Heart right ventricle (tissue), 16 donors: ENCODE measurements around the gene CREG2. TPM values are rescaled to one million over a fixed set of nuclear protein-coding genes. Genes with fewer than 3 reads are reported as not detected.

Experiments
- ATAC-seq, 8 donors: fragments of 200-7000 bp; cut with Tn5 transposase; one replicate each; pipeline ENCODE4 v1.9.1; 2020; ENCODE audit warnings: mild to moderate bottlenecking in 8 of 8, moderate library complexity in 8 of 8, moderate number of reproducible peaks in 1 of 8
- DNase-seq, 2 donors: peaks; one replicate each; pipeline ENCODE4 v3.0.0-alpha.2; 2020
- H3K27ac ChIP-seq, 10 donors: fragments of 200-600 bp; sonication (generic) in 2 of 10; one replicate each; pipeline versions ENCODE4 v1.5.0 to v1.8.0; 2020 to 2022; ENCODE audit warnings: mild to moderate bottlenecking in 3 of 10
- H3K27me3 ChIP-seq, 7 donors: fragments of 200-600 bp; one replicate each; pipeline ENCODE4 v1.8.0; 2021 to 2022; ENCODE audit warnings: mild to moderate bottlenecking in 2 of 7
- H3K36me3 ChIP-seq, 9 donors: fragments of 200-600 bp; sonication (generic) in 1 of 9; one replicate each; pipeline versions ENCODE4 v1.5.0 to v1.8.0; 2020 to 2022; ENCODE audit warnings: mild to moderate bottlenecking in 2 of 9
- H3K4me1 ChIP-seq, 9 donors: fragments of 200-600 bp; sonication (generic) in 1 of 9; one replicate each; pipeline versions ENCODE4 v1.5.0 to v1.8.0; 2020 to 2022; ENCODE audit warnings: mild to moderate bottlenecking in 4 of 9
- H3K4me3 ChIP-seq, 10 donors: fragments of 200-600 bp; sonication (generic) in 2 of 10; one replicate each; pipeline versions ENCODE4 v1.5.0 to v1.8.0; 2020 to 2022; ENCODE audit warnings: mild to moderate bottlenecking in 7 of 10, moderate library complexity in 2 of 10
- H3K9me3 ChIP-seq, 11 donors: fragments of 200-600 bp in 10 of 11; sonication (generic) in 2 of 11; one replicate each; pipeline versions ENCODE4 v1.5.0 to v1.8.0; 2013 to 2022; ENCODE audit warnings: mild to moderate bottlenecking in 2 of 11, control low read depth in 1 of 11, moderate library complexity in 1 of 11
- WGBS, 2 donors: extraction: QIAGEN DNeasy Blood & Tissue Kit; methylation state at CpG; one replicate each; pipeline ENCODE4 v1.1.7; 2013; ENCODE audit warnings: inconsistent platforms in 1 of 2; 5-methylcytosine and 5-hydroxymethylcytosine counted together
- intact Hi-C, 10 donors: fragments of 100-400 bp; cut with DNase I; formaldehyde crosslinking; loops; one replicate each; pipeline versions ENCODE4 v1.11.1 to v1.14.2; 2022
- polyA plus RNA-seq, 2 donors: library from polyadenylated mRNA; stranded (reverse); fragments of 200-250 nt; gene quantifications; one replicate each; pipeline ENCODE4 v1.2.3, GENCODE V29; 2013
- total RNA-seq, 10 donors: library from RNA; stranded (reverse); fragmentation: NEBNext Ultra II Directional in 3 of 10; extraction: Animal tissue kit (Norgen Biotek cat#: 25700) in 3 of 10; gene quantifications; one replicate each; pipeline versions ENCODE4 v1.2.1 to v1.2.4, GENCODE V29; 2021 to 2023
- TF ChIP-seq, protein P1 (sequence below), 9 donors: fragments of 200-600 bp; sonication (generic) in 2 of 9; IDR thresholded peaks; one replicate each; pipeline versions ENCODE4 v1.5.0 to v1.8.0; 2021 to 2022; ENCODE audit warnings: antibody characterized with exemption in 9 of 9, mild to moderate bottlenecking in 5 of 9, moderate library complexity in 1 of 9
- donor health status: Arrhythmogenic right ventricular cardiomyopathy.
- donor health status: ischemic (EF 13 %, LVEDD 7.1; RV severe dilation, severe dysfunction).
- donor health status: healthy with polysubstance abuse.
- donor health status: DM: no; HTN: yes; CAD: no.
- donor health status: DM: no; HTN: no; CAD: no.
- donor health status: ischemic (EF 25% LVEDD 6.9; RV normal size, moderate dysfunction).
- donor health status: ischemic (EF 25% LVEDD 5.7; RV mildly dilated, moderate dysfunction).
- donor health status: healthy.
- donor health status: DM: yes; HTN: yes; CAD: no.
- donor health status: Ischemic cardiomyopathy.
- donor health status: ischemic (EF 35%, LVEDD 5.7; RV mildly dilated, moderate dysfunction).
- donor health status: nonischemic (EF 11% LVEDD 7.7; RV severe dilation, severe dysfunction).
- donor health status: DM: yes; HTN: yes; CAD: no.
- donor health status: PGD.
- donor health status: ischemic (EF 29% LVEDD 5.4; RV normal size, mild dysfunction).
- donor health status: nonischemic (EF 23%, LVEDD 6.1; RV moderate dilation, normal function).

The CREG2 gene
- total and polyA plus RNA-seq, 12 donors: 0.24 to 1.4 (median 0.70) TPM; not detected in 5

GRCh38 chr2:101383016-101383541 is 4.2 kb downstream of the CREG2 start:
- Histone ChIP-seq H3K4me1 (peaks cover 2 to 27% (median 12%) of the 10 kb centered on the region in 9 donors), H3K4me3 (no peak overlapping the region), H3K27me3 (peaks cover 0 to 54% (median 22%) of the 10 kb centered on the region in 7 donors), H3K27ac (no peak overlapping the region), H3K36me3 (no peaks in the 10 kb centered on the region), H3K9me3 (no peaks in the 10 kb centered on the region)
- 68 to 71% methylated on average over 7 of the region's 7 CpGs for WGBS, 2 donors
- ATAC-seq (no peak), DNase-seq (no peak)
- intact Hi-C loops: no loop called here
- TF ChIP-seq, protein P1, sequence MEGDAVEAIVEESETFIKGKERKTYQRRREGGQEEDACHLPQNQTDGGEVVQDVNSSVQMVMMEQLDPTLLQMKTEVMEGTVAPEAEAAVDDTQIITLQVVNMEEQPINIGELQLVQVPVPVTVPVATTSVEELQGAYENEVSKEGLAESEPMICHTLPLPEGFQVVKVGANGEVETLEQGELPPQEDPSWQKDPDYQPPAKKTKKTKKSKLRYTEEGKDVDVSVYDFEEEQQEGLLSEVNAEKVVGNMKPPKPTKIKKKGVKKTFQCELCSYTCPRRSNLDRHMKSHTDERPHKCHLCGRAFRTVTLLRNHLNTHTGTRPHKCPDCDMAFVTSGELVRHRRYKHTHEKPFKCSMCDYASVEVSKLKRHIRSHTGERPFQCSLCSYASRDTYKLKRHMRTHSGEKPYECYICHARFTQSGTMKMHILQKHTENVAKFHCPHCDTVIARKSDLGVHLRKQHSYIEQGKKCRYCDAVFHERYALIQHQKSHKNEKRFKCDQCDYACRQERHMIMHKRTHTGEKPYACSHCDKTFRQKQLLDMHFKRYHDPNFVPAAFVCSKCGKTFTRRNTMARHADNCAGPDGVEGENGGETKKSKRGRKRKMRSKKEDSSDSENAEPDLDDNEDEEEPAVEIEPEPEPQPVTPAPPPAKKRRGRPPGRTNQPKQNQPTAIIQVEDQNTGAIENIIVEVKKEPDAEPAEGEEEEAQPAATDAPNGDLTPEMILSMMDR (IDR thresholded peaks at IDR 0.05): no peak

GRCh38 chr2:101382442-101382841 is 4.9 kb downstream of the CREG2 start:
- Histone ChIP-seq H3K27ac (no peak overlapping the region), H3K9me3 (no peaks in the 10 kb centered on the region), H3K4me1 (peaks cover 0 to 22% (median 7%) of the 10 kb centered on the region in 9 donors), H3K27me3 (peaks cover 0 to 48% (median 18%) of the 10 kb centered on the region in 7 donors), H3K4me3 (no peak overlapping the region), H3K36me3 (no peaks in the 10 kb centered on the region)
- DNase-seq (no peak), ATAC-seq (no peak)
- intact Hi-C loops: no loop called here
- 64 to 76% methylated on average over 2 of the region's 2 CpGs for WGBS, 2 donors
- TF ChIP-seq, protein P1 (IDR thresholded peaks at IDR 0.05): no peak

DNA sequence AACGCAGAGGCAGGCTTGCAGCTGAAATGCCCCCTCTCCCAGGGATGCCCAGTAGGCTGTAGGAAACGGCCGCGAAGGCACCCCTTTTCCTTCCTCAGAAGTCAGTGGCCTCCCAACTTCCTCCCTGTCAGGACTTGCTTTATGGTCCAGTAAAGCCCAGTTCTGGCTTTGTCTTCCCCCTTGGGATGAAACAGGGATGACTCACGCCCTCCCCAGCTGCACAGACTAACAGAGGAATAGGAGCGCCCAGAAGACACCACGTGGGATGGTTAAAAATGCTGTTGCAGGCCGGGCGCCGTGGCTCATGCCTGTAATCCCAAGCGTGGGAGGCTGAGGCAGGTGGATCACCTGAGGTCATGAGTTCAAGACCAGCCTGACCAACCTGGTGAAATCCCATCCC is 6.9 kb downstream of the CREG2 start:
- Histone ChIP-seq H3K27me3 (peaks cover 0 to 27% (median 4%) of the 10 kb centered on the region in 7 donors), H3K36me3 (no peaks in the 10 kb centered on the region), H3K9me3 (no peaks in the 10 kb centered on the region), H3K4me1 (peaks cover 0 to 21% (median 3%) of the 10 kb centered on the region in 9 donors), H3K27ac (no peak overlapping the region), H3K4me3 (no peak overlapping the region)
- DNase-seq: peak; percentile 43 to 74
- TF ChIP-seq, protein P1 (IDR thresholded peaks at IDR 0.05): no peak
- intact Hi-C loops: no loop called here
- peak; percentile 83 to 95 (median 93) for ATAC-seq
- WGBS, 2 donors: 41 to 59% methylated on average over 11 of the region's 11 CpGs

DNA sequence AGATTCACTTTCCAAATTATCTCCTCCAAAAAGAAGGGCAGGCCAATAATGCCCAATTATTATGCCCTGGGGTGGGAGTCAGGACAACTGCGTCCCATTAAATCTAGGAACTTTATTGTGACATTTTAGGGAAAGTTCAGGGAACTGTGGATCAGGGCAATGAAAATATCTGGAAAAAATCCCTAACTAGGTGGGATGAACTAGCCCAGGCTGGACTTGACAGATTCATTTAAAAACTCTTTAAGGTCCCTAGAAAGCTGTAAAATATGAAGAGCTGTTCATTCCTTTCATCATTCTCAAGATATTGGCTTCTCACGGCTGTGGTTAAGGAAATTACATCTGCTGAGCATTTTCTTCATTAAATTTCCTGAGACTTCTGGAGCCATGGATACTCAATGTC is 8.2 kb downstream of the CREG2 start:
- WGBS, 2 donors: 89 to 91% methylated on average over 2 of the region's 2 CpGs
- Histone ChIP-seq H3K36me3 (no peaks in the 10 kb centered on the region), H3K4me1 (peaks cover 0 to 25% (median 5%) of the 10 kb centered on the region in 9 donors), H3K9me3 (no peaks in the 10 kb centered on the region), H3K27me3 (peaks cover 0 to 15% (median 0%) of the 10 kb centered on the region in 7 donors), H3K4me3 (no peak overlapping the region), H3K27ac (no peak overlapping the region)
- TF ChIP-seq, protein P1 (IDR thresholded peaks at IDR 0.05): no peak
- intact Hi-C loops: no loop called here
- ATAC-seq: no peak
- no peak for DNase-seq
